HepG2 (cell line): ENCODE results near the gene B3GNT7.

ENCODE experiments used
- SCMH1 ChIP-seq: sonication (generic); formaldehyde crosslinking; IDR thresholded peaks from 2 replicates; pipeline ENCODE4 v1.9.0; 2021; ENCODE audit warnings: missing genetic modification reagents, mild to moderate bottlenecking, borderline replicate concordance
- SMC3 ChIP-seq: IDR thresholded peaks from 2 replicates; pipeline ENCODE4 v1.6.1; 2011; ENCODE audit warnings: low read length, improper control_type of control experiment
- SNRNP70 ChIP-seq: fragments of 200-400 bp; formaldehyde crosslinking; IDR thresholded peaks from 2 replicates; pipeline ENCODE4 v1.6.1; 2017; ENCODE audit warnings: mild to moderate bottlenecking, low read depth, low read length, moderate library complexity
- SUZ12 ChIP-seq: fragments of 150-350 bp; IDR thresholded peaks from 2 replicates; pipeline ENCODE4 v1.6.1; 2014; ENCODE audit warnings: low read depth, low read length
- ZBTB38 ChIP-seq: sonication (generic); formaldehyde crosslinking; IDR thresholded peaks from 2 replicates; pipeline ENCODE4 v1.5.1; 2020; ENCODE audit warnings: mild to moderate bottlenecking, missing genetic modification reagents
- ZNF282 ChIP-seq: fragments of 450-650 bp; IDR thresholded peaks from 2 replicates; pipeline ENCODE4 v1.6.1; 2018; ENCODE audit not compliant: partially characterized antibody
- ZSCAN20 ChIP-seq: sonication (generic); formaldehyde crosslinking; IDR thresholded peaks from 2 replicates; pipeline ENCODE4 v1.4.0; 2020; ENCODE audit warnings: missing genetic modification reagents, mild to moderate bottlenecking, borderline replicate concordance
- TF ChIP-seq, protein P1 (sequence below): sonication (generic); formaldehyde crosslinking; IDR thresholded peaks from 2 replicates; pipeline ENCODE4 v1.5.0; 2020; ENCODE audit warnings: mild to moderate bottlenecking, missing genetic modification reagents, moderate library complexity
- TF ChIP-seq, protein P2 (sequence below): sonication (generic); formaldehyde crosslinking; IDR thresholded peaks from 2 replicates; pipeline ENCODE4 v1.4.0; 2020; ENCODE audit warnings: mild to moderate bottlenecking, missing genetic modification reagents
- TF ChIP-seq, protein P3 (sequence below), 2 experiments: sonication (generic) in 1 of 2; formaldehyde crosslinking in 1 of 2; IDR thresholded peaks; 2 replicates each; pipeline versions ENCODE4 v1.4.0 to v1.6.1; 2016 to 2020; ENCODE audit warnings: borderline replicate concordance in 1 of 2, low read depth in 1 of 2, mild to moderate bottlenecking in 1 of 2, missing genetic modification reagents in 1 of 2

DNA sequence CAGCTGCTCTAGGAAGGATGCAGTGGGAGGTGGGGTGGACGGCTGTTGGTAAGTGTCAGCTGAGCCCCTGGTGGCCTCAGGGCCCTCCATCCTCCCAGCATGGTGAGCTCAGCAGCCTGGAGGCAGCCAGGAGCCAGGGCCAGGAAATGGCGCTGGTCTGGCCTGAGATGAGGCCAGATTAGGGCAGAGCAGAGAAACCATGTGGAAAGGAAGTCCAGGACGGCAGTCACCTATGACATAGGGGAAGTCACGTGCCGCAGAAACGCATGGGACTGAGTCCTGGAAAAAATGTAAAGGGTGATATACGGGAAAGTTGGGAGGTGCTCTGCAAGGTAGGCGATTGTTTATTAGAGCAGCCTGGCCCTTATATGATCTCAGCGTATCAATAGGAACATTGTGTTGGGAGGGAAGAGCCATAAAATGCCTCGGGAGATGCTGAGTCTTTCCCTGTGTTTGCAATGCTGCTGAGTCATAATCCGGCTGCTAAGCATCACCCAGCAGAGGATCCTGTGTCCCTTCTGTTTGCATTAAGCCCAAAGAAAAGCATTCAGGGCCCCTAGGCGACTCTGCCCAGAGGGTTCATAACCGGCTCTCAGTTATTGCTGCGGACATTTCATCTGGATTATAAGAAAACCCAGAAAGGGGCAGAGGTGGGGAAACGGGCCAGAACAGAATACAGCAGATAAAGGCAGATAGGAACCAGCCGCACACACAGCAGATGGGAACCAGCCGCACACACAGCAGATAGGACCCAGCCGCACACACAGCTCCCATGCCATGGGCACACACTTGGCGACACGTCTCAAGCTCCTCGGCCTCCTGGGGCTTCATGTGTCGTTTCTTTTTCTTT, 30.3 kb upstream of the B3GNT7 start:
- TF ChIP-seq, protein P1, sequence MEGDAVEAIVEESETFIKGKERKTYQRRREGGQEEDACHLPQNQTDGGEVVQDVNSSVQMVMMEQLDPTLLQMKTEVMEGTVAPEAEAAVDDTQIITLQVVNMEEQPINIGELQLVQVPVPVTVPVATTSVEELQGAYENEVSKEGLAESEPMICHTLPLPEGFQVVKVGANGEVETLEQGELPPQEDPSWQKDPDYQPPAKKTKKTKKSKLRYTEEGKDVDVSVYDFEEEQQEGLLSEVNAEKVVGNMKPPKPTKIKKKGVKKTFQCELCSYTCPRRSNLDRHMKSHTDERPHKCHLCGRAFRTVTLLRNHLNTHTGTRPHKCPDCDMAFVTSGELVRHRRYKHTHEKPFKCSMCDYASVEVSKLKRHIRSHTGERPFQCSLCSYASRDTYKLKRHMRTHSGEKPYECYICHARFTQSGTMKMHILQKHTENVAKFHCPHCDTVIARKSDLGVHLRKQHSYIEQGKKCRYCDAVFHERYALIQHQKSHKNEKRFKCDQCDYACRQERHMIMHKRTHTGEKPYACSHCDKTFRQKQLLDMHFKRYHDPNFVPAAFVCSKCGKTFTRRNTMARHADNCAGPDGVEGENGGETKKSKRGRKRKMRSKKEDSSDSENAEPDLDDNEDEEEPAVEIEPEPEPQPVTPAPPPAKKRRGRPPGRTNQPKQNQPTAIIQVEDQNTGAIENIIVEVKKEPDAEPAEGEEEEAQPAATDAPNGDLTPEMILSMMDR (CRISPR knock-in tag), result 0 out of 2 replicates have a peak, but pooled peaks have one; percentile 3
- TF ChIP-seq SNRNP70 (no peak), SCMH1 (CRISPR knock-in tag) (no peak), ZSCAN20 (no peak), ZNF282 (no peak), SUZ12 (no peak), SMC3 (no peak), ZBTB38 (peak; percentile 34; the same call in 1 of the 2 replicates)
- TF ChIP-seq, protein P2, sequence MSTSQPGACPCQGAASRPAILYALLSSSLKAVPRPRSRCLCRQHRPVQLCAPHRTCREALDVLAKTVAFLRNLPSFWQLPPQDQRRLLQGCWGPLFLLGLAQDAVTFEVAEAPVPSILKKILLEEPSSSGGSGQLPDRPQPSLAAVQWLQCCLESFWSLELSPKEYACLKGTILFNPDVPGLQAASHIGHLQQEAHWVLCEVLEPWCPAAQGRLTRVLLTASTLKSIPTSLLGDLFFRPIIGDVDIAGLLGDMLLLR (CRISPR knock-in tag), result no peak
- TF ChIP-seq, protein P3, sequence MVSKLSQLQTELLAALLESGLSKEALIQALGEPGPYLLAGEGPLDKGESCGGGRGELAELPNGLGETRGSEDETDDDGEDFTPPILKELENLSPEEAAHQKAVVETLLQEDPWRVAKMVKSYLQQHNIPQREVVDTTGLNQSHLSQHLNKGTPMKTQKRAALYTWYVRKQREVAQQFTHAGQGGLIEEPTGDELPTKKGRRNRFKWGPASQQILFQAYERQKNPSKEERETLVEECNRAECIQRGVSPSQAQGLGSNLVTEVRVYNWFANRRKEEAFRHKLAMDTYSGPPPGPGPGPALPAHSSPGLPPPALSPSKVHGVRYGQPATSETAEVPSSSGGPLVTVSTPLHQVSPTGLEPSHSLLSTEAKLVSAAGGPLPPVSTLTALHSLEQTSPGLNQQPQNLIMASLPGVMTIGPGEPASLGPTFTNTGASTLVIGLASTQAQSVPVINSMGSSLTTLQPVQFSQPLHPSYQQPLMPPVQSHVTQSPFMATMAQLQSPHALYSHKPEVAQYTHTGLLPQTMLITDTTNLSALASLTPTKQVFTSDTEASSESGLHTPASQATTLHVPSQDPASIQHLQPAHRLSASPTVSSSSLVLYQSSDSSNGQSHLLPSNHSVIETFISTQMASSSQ (IDR thresholded peaks at IDR 0.05; ENCODE audit: low read depth), result no peak
- TF ChIP-seq, protein P3 (CRISPR knock-in tag; IDR thresholded peaks at IDR 0.05; ENCODE audit: borderline replicate concordance), result no peak
